ENCODE results near the gene CHRNA7.
"Not testable (repeated sequence)": the region's sequence is repeated elsewhere in the genome, so short reads cannot be mapped to it uniquely, and the experiment has no call there.

- not testable (repeated sequence) for TF ChIP-seq TCF7 (IDR thresholded peaks at IDR 0.05; ENCODE audit: borderline replicate concordance); EZH2 (IDR thresholded peaks at IDR 0.05; ENCODE audit: borderline replicate concordance, control insufficient read depth, low read depth, low read length); SIN3A (IDR thresholded peaks at IDR 0.05; ENCODE audit: low read depth, low read length); ATF2 (IDR thresholded peaks at IDR 0.05; ENCODE audit: low read length); TCF12 (IDR thresholded peaks at IDR 0.05; ENCODE audit: low read depth, low read length)
Measured at GRCh38 chr15:32180579-32180978, 150.3 kb downstream of the CHRNA7 start.

Data from GM12878 (cell line).